HG03457 (cell line): ENCODE data around the gene RNF224.

Experiments
- ATAC-seq: cut with Tn5 transposase; IDR thresholded peaks from one replicate; pipeline ENCODE4 v1.9.1; 2021; ENCODE audit warnings: moderate number of reproducible peaks; ENCODE audit not compliant: unreplicated experiment

RNF224 gene

GRCh38 chr9:137225699-137226331 is 1.5 kb upstream of the RNF224 start:
- ATAC-seq, result no peak

GRCh38 chr9:137226338-137227053 is 806 bp upstream of the RNF224 start:
- no peak for ATAC-seq

DNA sequence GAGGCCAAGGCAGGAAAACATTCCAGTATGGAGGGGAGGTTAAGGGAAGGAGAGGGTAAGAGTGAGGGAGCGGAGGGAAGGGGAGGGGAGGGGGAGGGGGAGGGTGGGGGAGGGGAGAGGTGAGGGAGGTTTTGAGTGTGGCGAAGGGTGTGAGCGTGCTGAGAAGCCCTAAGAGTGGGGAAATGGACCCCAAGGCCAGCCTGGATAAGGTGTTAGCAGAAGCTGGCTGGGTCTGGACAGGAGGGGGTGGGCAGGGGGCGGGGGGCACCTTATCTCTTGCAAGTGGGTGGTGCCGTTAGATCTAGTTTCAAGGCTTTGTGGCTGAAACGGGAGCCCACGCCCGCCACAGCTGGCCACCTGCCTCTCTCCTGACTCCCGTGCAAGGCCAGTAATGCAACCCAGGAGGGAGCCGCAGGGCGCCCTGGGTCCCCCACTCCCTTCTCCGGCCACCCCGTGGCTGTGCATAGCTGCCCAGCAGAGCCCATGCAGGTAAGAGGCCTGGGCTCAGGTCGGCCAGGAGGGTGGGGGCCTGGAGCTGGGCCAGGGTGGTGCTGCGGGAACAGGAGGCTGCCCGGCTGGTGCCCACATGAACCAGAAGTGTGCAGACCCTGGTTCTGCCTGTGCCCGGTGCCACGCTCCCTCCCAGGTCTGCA is 677 bp downstream of the RNF224 start:
- no peak for ATAC-seq

- no peak for ATAC-seq
Observed at GRCh38 chr9:137228506-137228967, 1.2 kb downstream of the RNF224 start.

DNA sequence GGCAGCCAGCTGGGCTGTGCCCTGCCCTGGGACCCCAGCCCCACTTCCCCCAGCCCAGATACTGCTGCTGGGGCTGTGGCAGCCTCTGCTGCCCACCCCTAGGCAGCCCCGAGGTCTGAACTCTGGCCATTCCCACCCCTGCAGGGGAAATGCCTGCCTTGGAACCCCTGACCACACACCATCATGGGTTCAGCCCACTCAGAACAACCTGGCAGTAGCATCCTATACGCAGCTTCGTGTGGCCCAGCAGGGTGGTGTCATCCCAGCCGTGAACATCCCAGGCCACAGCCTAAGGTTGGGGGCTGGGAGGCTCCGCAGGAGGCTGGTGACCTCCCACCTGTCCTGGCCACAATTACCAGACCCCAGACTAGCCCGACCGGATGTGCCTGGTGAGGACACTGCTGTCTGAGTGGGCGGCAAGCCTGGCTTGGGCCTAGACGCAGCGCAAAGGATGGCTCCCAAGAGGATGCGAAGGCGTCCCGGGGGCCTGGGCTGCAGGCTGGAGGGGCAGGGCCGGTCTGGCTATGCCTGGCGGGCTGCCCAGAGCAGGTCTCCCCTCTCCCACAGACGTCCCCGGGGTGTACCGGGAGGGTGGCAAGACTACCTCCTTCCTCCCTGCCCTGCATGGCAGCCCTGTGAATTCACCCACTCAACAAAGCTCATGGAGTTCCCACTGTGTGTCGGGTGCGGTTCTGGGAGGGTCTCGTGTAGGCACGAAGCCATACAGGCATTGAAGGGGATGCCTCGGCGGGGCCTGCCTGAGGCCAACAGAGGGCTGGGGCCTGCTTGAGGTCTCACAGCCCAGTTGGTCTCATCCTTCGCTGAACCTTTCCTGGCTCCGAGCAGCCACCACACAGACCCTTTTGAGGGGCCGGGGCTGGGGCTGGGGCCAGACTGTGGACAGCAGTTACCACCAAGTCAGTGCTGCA is 1.9 kb downstream of the RNF224 start:
- ATAC-seq, result no peak

GRCh38 chr9:137229903-137230704 is 2.8 kb downstream of the RNF224 start:
- no peak for ATAC-seq

GRCh38 chr9:137230705-137231371 is 3.5 kb downstream of the RNF224 start, which contains the start of gene SLC34A3:
Gene SLC34A3, plus strand, starts transcription at chr9:137230901. Its CDS starts 802 bp downstream, at chr9:137231703.
- no peak for ATAC-seq

DNA sequence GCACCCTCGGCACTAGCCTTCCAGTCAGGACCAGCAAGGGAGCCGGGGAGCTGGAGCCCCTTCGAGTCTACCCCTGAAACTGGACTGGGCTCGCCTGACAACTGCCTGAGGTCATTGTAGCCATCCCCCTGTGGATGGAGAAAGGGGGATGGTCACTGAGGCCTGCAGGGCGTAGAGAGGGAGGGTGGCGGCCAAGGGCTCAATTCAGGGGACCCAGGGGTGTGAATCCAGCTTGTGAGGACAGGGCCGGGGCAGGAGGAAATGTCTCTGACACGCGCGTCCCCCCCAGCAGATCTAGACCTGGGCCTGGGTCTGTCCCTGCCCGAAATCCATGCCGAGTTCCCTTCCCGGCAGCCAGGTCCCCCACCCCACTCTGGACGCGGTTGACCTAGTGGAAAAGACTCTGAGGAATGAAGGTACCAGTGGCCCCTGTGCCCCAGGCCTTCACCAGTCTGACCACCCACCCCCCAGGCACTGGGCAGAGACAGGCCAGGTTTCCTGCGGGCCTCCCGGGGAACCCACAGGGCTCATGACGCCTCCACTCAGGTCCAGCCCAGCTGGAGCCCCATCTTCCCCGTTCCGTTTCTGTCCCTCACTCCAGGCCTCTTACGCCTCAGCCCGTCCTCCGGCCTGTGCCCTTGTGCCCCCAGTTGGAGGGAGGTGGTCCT is 4.2 kb downstream of the RNF224 start:
- ATAC-seq, result no peak

DNA sequence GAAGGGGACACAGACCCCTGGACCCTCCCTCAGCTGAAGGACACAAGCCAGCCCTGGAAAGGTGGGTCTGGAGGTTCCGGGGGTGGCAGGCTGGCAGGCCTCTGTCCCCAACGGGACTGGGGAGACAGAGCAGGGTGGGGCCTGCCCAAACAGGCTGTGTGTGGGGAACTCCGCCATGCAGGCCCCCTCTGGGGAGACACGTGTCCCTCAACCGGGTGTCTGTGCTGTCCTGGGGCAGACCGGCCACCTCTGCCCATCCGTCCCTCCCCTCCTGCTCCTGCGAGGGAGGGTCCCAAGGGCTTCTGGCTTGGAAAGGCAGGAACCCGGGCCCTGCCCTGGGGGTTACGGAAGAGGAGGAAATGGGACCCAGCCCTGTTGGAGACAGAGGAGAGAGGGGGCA is 4.8 kb downstream of the RNF224 start:
- no peak for ATAC-seq

GRCh38 chr9:137232510-137232909 is 5.2 kb downstream of the RNF224 start:
- ATAC-seq, result no peak

DNA sequence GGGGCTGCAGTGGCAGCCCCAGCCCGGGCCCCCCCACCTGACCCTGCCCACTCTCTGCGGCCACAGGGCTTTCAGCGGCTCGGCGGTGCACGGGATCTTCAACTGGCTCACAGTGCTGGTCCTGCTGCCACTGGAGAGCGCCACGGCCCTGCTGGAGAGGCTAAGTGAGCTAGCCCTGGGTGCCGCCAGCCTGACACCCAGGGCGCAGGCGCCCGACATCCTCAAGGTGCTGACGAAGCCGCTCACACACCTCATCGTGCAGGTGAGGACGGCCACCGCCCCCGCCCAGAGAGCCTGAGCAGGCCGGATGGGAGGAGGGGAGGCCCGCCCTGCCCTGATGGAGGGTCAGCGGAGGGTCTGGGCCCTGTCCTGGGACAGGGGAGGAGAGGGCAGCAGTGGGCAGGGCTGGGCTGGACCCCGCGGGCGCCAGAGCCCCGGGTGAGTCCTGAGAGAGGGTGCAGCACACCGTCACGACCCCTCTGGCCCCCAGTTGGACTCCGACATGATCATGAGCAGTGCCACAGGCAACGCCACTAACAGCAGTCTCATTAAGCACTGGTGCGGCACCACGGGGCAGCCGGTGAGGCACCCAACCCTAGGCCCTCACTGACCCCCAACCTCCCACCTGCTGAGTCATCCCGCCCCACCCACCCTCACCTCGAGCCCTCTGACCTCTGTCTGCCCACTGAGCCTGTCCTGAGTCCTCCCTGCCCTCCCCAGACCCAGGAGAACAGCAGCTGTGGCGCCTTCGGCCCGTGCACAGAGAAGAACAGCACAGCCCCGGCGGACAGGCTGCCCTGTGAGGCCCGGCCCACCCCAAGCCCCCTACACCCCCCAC is 6.1 kb downstream of the RNF224 start:
- ATAC-seq, result no peak

DNA sequence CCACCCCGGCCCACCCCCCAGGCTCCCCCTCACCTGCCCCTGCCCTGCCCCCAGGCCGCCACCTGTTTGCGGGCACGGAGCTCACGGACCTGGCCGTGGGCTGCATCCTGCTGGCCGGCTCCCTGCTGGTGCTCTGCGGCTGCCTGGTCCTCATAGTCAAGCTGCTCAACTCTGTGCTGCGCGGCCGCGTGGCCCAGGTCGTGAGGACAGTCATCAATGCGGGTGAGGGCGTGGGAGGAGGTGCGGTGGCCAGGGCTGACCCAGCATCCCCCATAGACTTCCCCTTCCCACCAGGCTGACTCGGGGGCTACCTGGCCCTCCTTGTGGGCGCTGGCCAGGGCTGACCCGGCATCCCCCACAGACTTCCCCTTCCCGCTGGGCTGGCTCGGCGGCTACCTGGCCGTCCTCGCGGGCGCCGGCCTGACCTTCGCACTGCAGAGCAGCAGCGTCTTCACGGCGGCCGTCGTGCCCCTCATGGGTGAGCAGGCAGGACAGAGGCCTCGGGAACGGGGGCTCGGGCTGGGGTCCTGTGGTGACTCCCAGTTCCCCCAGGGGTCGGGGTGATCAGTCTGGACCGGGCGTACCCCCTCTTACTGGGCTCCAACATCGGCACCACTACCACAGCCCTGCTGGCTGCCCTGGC is 6.9 kb downstream of the RNF224 start:
- ATAC-seq, result no peak

- ATAC-seq, result no peak
Observed at GRCh38 chr9:137234758-137235423, 7.6 kb downstream of the RNF224 start.

- ATAC-seq, result no peak
Observed at GRCh38 chr9:137235424-137236237, 8.3 kb downstream of the RNF224 start.

DNA sequence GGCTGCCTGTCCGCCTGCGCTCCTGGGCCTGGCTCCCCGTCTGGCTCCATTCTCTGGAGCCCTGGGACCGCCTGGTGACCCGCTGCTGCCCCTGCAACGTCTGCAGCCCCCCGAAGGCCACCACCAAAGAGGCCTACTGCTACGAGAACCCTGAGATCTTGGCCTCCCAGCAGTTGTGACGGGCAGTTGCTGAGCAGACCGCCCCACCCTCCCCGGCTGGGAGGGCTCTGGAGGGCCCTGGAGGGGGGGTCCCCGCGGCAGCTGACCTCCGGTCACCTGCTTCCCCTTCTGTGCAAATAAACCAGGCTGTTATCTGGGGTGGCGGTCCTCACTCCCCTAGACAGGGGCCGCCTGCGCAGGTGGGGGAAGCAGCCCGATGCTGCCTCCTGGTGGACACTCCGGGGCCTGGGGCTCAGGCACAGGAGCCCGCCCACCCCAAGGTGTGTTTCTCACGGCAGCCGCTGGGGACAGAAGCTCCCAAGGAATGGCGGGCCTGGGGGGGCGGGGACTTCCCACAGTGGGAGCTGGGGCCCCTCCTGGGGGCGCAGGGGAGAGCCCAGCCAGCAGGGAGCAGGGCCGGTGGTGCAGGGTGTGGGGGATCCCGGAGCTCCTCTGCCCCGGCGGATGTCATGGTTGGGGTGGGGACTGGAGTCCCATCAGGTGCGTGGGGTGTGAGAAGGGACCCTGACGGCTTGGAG is 9.1 kb downstream of the RNF224 start:
- no peak for ATAC-seq
